ENCODE measurements around the gene PF4V1.

- no peak for TF ChIP-seq CTCF (IDR thresholded peaks at IDR 0.05; ENCODE audit: low read length)
- TF ChIP-seq EZH2 (optimal IDR thresholded peaks at IDR 0.05; ENCODE audit: low read depth, low read length): no peak
- no peak for TF ChIP-seq EZH2phosphoT487 (IDR thresholded peaks at IDR 0.05; ENCODE audit: low read length)
Measured at GRCh38 chr4:73883306-73883705, 30.2 kb downstream of the PF4V1 start.

Measured in MM.1S (cell line).